HG03460 (cell line): ENCODE results near the gene ATG9B.
"Not testable (repeated sequence)": the region's sequence is repeated elsewhere in the genome, so short reads cannot be mapped to it uniquely, and the experiment has no call there.

ENCODE experiments used
- ATAC-seq: cut with Tn5 transposase; IDR thresholded peaks from one replicate; pipeline ENCODE4 v1.9.1; 2021; ENCODE audit not compliant: unreplicated experiment

Gene ATG9B

GRCh38 chr7:151039850-151040548, 15.7 kb upstream of the ATG9B start:
- ATAC-seq, result no peak

DNA sequence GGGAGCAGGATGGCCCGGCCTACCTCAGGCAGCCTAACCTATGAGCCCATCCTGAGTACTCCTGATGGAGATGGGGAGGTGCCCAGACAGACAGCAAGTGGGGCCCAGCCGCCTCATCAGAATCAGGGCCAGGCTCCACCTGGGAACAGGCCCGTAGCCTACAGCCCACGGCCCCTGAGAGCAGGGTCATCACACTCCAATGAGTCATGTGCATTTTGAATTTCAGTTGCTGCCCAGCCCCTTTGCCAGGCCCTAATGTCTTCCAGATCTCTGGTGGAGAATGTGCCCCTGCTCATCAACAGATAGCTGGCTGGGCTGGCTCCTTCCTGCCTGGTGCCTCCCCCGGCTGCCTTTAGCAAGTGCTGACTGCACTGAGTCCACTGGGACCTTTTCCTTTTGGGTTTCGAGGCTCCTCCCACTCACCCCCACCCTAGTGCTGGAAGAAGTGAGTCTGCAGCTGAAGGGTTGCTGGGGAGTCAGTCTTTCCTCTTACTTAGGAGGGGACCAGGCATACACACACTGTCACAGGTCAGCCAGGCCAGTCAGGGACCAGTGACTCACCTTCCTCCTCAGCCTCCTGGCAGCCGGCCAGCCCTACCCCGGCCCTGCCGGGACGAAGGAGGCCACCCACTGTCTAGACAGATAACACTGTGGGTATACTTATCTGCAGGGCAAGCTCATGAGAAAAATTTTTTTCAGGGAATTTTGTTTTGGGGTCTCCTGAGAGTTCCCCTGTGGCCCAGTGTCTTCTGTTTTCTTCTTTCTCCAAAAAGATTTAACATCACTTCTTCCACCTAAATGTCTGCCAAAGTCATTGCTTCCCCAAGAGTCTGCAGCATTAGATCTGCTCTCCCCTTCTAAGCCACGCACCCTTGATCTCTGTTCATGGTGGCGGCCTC, 14.9 kb upstream of the ATG9B start:
- ATAC-seq, result no peak

DNA sequence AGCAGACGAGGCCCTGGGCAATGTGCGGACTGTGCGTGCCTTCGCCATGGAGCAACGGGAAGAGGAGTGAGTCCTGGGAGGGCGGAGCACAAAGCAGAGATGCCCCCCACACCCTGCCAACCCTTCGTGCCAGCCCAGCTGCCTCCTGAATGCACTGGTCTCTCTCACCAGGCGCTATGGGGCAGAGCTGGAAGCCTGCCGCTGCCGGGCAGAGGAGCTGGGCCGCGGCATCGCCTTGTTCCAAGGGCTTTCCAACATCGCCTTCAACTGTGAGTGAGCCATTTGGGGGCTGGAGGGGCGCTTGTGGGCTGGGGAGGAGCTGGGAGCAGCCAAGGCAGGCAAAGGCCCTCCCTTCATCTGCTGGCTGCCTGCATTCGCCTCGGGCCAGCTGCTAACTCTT, 11.6 kb upstream of the ATG9B start:
- ATAC-seq, result no peak

- no peak for ATAC-seq
These were observed 10.9 kb upstream of the ATG9B start for GRCh38 chr7:151035026-151035717.

- no peak for ATAC-seq
These were observed 10.2 kb upstream of the ATG9B start for GRCh38 chr7:151034312-151035025.

DNA sequence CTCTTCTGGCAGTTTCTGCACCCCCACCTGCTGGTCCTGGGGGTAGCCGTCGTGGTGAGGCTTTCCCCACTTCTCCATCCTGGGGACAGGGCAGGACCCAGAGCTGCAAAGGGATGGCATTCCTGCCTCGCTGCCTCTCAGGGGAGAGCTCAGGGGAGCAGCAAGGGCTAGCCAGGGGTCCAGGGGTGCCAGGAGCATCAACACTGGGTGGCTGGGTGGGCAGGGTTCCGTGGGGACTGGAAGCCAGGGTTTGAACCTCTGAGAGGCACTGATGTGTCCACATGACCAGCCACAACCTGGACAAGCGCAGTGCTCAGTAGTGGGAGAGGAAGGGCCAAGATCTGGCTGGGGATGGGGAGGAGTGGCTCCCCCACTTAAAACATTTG, 9.6 kb upstream of the ATG9B start:
- no peak for ATAC-seq

DNA sequence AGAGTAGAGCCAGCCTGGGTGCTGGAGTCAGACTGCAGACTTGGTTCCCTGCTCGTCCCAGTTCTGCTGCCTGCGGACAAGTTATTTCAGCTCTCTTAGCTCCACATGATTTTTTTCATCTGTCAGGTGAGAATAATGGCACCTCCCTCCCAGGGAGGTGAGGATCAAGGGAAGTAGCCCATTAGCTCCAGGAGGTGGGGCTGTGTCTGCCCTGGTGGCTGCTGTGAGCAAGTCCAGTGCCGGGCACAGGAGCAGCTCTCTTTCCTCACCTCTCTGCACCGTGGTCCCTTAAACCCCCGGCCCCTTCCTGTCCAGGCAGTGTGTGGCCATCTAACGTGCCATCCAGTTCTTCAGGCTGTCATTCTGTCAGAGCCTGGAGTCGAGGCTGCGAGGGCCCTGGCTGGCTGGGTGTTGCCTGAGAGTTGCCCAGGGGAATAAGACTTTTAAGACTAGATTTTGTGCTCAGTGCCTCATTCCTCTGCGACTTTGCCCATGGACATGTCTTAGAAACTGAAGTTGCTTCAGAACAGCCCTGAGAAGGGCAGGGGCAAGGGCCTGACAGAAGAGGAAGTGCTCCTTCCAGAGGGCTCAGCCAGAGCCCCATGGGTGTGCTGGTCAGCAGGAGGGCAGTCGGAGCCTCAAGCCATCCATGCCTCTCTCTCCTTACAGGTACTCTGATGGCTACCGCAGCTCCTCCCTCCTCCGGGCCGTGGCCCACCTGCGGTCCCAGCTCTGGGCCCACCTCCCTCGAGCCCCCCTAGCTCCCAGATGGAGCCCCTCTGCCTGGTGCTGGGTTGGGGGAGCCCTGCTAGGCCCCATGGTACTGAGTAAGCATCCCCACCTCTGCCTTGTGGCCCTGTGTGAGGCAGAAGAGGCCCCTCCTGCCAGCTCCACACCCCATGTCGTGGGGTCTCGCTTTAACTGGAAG, 8.9 kb upstream of the ATG9B start:
- ATAC-seq, result no peak

GRCh38 chr7:151031011-151031410, 6.7 kb upstream of the ATG9B start:
- ATAC-seq, result no peak

GRCh38 chr7:151028948-151029501, 4.7 kb upstream of the ATG9B start:
- ATAC-seq, result no peak

DNA sequence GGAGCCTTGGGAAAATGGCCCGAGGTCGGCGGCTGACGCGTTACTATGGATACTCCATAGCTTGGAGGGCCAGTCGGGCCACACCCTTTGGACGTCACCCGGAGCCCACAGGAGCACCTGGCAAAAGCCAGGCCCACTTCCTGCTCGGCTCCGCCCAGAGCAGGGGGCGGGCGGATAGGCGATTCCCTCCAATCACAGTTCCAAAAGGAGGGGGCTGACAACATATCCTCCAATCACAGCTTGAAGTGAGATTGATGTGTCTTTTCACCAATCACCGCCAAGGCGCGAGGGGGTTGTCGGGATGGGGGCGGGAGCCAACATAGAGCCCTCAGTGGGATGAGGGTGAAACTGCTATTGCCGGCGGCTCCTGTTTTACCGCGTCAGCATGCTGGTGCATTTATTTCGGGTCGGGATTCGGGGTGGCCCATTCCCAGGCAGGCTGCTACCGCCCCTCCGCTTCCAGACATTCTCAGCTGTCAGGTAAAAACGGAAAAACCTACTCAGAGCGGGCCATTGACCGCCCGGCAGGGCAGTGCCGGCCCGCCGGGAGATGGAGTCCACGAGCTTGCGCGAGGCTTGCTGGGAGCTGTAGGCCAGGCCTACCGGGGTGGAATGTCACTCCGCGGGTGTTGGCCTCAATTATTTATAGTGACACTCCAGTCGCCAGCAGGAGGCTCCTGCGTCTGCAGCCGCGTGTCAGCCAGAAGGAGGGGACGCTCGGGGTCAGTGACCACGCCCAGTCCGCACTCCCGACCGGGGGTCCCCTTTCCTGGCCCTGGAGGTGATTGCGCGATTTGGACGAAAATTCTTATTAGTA, 4.0 kb upstream of the ATG9B start, which contains the start of gene ABCB8:
ABCB8 (plus strand) TSS at position 320 of the 817 bp plus-strand sequence; CDS start at position 386, 66 bp downstream.
- peak; percentile 97 for ATAC-seq

- peak; percentile 2 for ATAC-seq
These were observed 3.4 kb upstream of the ATG9B start for GRCh38 chr7:151027728-151028130.

GRCh38 chr7:151026771-151027727, 2.8 kb upstream of the ATG9B start:
- not testable (repeated sequence) for ATAC-seq

- ATAC-seq, result no peak
These were observed 1.8 kb upstream of the ATG9B start for GRCh38 chr7:151025924-151026671.

GRCh38 chr7:151023232-151023631, 1.1 kb downstream of the ATG9B start:
- no peak for ATAC-seq

DNA sequence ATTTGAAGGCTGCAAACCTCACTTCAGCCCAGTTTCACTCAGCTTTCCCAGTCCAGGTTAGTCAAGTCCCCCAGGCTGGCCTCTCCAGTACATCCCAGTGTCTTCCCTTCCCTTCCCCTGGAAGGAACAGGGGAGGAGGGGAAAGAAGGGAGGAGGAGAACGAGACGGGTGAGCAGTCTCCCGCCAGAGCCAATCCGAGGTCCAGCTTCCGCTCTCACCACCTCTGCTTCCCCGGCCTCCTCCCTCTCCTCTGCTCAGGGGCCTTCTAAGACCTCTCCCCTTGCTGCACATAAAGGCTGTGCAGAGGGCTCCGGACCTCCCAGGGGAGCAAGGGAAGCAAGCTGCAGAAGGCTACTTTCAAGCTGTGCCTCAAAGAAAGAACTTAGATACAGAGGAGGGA, 4.1 kb downstream of the ATG9B start:
- no peak for ATAC-seq

DNA sequence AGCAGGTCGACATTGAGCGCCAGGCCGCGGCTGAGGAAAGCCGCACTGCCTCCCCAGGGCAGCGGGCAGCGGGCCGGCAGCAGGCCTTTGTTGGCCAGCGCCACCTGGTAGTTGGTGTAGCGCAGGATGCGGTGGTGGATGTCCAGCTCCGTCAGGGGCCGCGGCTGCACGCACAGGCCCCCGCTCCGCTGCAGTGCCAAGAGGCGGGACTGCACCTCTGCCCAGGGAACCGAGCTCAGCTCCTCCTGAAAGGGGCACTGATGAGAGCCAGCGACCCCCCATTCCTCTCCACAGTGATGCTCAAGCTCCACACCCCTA, 5.2 kb downstream of the ATG9B start:
- no peak for ATAC-seq
